Activated T-cell treated with anti-CD3 and anti-CD28 coated beads, Interleukin-2, amount 50 U/mL, for 72 hours (primary cell): ENCODE results near the gene BTBD17. TPM values are rescaled to one million over a fixed set of nuclear protein-coding genes. Genes with fewer than 3 reads are reported as not detected.
A peak's percentile ranks its signal among the peaks of the same experiment; 100 is the strongest.

ENCODE experiments used
- ATAC-seq, 2 donors: fragments of 150-1000 bp; cut with Tn5 transposase; replicated peaks in 1 of 2; 2 replicates each; pipeline ENCODE4 v1.10.0; 2021; ENCODE audit warnings: moderate library complexity in 2 of 2, mild to moderate bottlenecking in 1 of 2
- DNase-seq, 2 donors: peaks; one replicate each; pipeline ENCODE4 v3.0.0; 2021 to 2022; ENCODE audit warnings: mixed read lengths in 1 of 2
- H3K27ac Mint-ChIP-seq: one replicate; pipeline ENCODE4 v1.8.0; 2022; ENCODE audit warnings: mild to moderate bottlenecking, moderate library complexity, mixed read lengths
- H3K27me3 Mint-ChIP-seq: one replicate; pipeline ENCODE4 v1.8.0; 2022; ENCODE audit warnings: low read depth, mixed read lengths
- H3K36me3 Mint-ChIP-seq, 2 donors: one replicate each; pipeline ENCODE4 v1.8.0; 2022; ENCODE audit warnings: mixed read lengths in 2 of 2, mild to moderate bottlenecking in 1 of 2; ENCODE audit not compliant: insufficient read depth in 2 of 2
- H3K4me1 Mint-ChIP-seq: one replicate; pipeline ENCODE4 v1.8.0; 2022; ENCODE audit warnings: low read depth, mixed read lengths
- H3K4me3 Mint-ChIP-seq, 2 donors: one replicate each; pipeline ENCODE4 v1.8.0; 2022; ENCODE audit warnings: mild to moderate bottlenecking in 2 of 2, mixed read lengths in 2 of 2, moderate library complexity in 2 of 2
- H3K9me3 Mint-ChIP-seq, 2 donors: one replicate each; pipeline ENCODE4 v1.8.0; 2022; ENCODE audit warnings: mixed read lengths in 2 of 2
- total RNA-seq, 2 donors: library from RNA; stranded (reverse); gene quantifications; one replicate each; pipeline ENCODE4 v1.2.3, GENCODE V29; 2022

The BTBD17 gene
- total RNA-seq, 2 donors from 2014 or later, result not detected

DNA sequence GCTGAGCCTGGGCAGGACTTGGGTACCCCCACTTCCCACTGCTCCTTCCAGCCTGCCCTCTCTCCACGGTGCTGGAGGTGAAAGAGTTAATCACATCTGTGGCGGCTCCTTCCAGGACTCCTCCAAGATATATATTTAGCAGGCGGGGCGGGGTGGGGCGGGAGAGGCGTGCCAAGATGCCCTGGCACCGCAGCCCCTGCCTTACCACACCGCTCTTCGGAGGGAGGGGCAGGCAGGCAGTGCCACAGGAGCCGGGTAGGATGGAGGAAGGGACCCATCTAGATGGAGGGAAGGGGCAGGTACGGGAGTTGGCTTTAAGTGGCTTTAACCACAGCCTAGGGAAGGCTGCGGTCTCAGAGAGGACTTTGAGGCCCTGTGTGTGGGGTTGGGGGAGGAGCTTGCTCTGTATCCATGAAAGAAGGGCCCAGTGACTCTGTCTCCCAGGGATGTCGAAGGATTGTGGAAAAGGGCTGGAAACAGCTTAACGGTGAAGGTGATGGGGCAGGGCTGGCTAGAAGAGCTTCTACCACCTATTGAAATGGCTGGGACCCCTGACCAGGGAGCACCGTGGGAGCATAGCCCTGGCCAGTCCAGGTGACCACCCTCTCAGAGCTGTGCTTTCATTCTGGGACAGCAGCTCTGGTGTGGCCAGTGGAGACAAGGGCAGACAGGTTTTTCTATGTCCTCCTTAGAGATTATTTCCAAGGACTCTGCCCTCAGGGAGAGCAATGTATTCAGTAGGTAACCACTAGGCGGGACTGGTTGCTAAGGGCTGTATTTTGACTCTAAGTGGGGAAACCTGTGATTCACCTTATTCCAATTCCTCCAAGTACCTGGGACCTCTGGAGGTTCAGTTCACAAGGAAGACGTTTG, 18.7 kb upstream of the BTBD17 start:
- H3K36me3 Mint-ChIP-seq, result no peaks in the 10 kb centered on the region
- DNase-seq (no peak), ATAC-seq (no peak)
- no peak overlapping the region for H3K4me3 Mint-ChIP-seq
- no peaks in the 10 kb centered on the region for H3K27me3 Mint-ChIP-seq
- H3K4me1 Mint-ChIP-seq, result no peaks in the 10 kb centered on the region
- H3K9me3 Mint-ChIP-seq, result no peaks in the 10 kb centered on the region
- no peak overlapping the region for H3K27ac Mint-ChIP-seq

GRCh38 chr17:74379495-74380085, 17.9 kb upstream of the BTBD17 start:
- no peaks in the 10 kb centered on the region for H3K36me3 Mint-ChIP-seq
- no peaks in the 10 kb centered on the region for H3K27me3 Mint-ChIP-seq
- H3K27ac Mint-ChIP-seq, result no peak overlapping the region
- no peak overlapping the region for H3K4me3 Mint-ChIP-seq
- ATAC-seq (peak; percentile 94 to 95), DNase-seq (peak; percentile 92 to 94)
- H3K4me1 Mint-ChIP-seq, result no peaks in the 10 kb centered on the region
- no peaks in the 10 kb centered on the region for H3K9me3 Mint-ChIP-seq

DNA sequence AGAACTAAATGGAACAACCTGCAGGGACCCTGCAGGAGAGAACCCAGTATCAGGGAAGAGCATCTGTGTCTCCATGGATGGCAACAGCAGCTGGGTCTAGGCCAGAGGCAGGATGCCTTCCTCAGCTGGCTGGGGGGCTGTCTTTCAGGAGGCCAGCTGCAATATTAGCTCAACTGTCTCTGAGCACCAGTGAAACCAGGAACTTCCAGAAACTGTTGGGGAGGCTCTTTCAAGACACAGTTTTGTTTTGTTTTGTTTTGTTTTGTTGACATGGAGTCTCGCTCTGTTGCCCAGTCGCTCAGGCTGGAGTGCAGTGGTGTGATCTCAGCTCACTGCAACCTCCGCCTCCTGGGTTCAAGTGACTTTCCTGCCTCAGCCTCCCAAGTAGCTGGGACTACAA, 13.2 kb upstream of the BTBD17 start:
- H3K27ac Mint-ChIP-seq, result no peak overlapping the region
- DNase-seq (no peak), ATAC-seq (no peak)
- no peaks in the 10 kb centered on the region for H3K4me1 Mint-ChIP-seq
- H3K9me3 Mint-ChIP-seq, result no peaks in the 10 kb centered on the region
- no peaks in the 10 kb centered on the region for H3K36me3 Mint-ChIP-seq
- H3K27me3 Mint-ChIP-seq, result no peaks in the 10 kb centered on the region
- H3K4me3 Mint-ChIP-seq, result no peak overlapping the region

GRCh38 chr17:74373838-74374606, 12.4 kb upstream of the BTBD17 start:
- H3K4me3 Mint-ChIP-seq, result no peak overlapping the region
- no peak overlapping the region for H3K27ac Mint-ChIP-seq
- DNase-seq (no peak), ATAC-seq (no peak)
- peaks cover 5% of the 10 kb centered on the region for H3K27me3 Mint-ChIP-seq
- H3K4me1 Mint-ChIP-seq, result peaks cover 7% of the 10 kb centered on the region
- H3K9me3 Mint-ChIP-seq, result no peaks in the 10 kb centered on the region
- no peaks in the 10 kb centered on the region for H3K36me3 Mint-ChIP-seq

- Mint-ChIP-seq H3K4me3 (no peak overlapping the region), H3K27me3 (peaks cover 7% of the 10 kb centered on the region), H3K4me1 (peaks cover 14% of the 10 kb centered on the region), H3K9me3 (no peaks in the 10 kb centered on the region), H3K36me3 (no peaks in the 10 kb centered on the region), H3K27ac (no peak overlapping the region)
- no peak for ATAC-seq
- DNase-seq, result no peak
These were observed 10.8 kb upstream of the BTBD17 start for GRCh38 chr17:74372426-74372825.

GRCh38 chr17:74371653-74372147, 10.0 kb upstream of the BTBD17 start:
- H3K9me3 Mint-ChIP-seq, result no peaks in the 10 kb centered on the region
- ATAC-seq, result no peak

GRCh38 chr17:74369665-74370490, 8.2 kb upstream of the BTBD17 start:
- Mint-ChIP-seq H3K9me3 (no peaks in the 10 kb centered on the region), H3K36me3 (no peaks in the 10 kb centered on the region), H3K27ac (no peak overlapping the region), H3K4me3 (no peak overlapping the region), H3K27me3 (peaks cover 7% of the 10 kb centered on the region), H3K4me1 (peaks cover 14% of the 10 kb centered on the region)
- DNase-seq (no peak), ATAC-seq (no peak)

More at GRCh38 chr17:74371653-74372147, 10.0 kb upstream of the BTBD17 start:
- Mint-ChIP-seq H3K4me1 (peaks cover 14% of the 10 kb centered on the region), H3K27ac (no peak overlapping the region), H3K27me3 (peaks cover 7% of the 10 kb centered on the region), H3K4me3 (no peak overlapping the region), H3K36me3 (no peaks in the 10 kb centered on the region)
- DNase-seq, result no peak

- H3K27ac Mint-ChIP-seq, result no peak overlapping the region
- peak overlapping the region; percentile 54 to 57 for H3K4me3 Mint-ChIP-seq
- H3K4me1 Mint-ChIP-seq, result peaks cover 14% of the 10 kb centered on the region
- H3K9me3 Mint-ChIP-seq, result no peaks in the 10 kb centered on the region
- ATAC-seq (peak; percentile 63 to 67), DNase-seq (peak; percentile 45 to 54)
- H3K36me3 Mint-ChIP-seq, result no peaks in the 10 kb centered on the region
- H3K27me3 Mint-ChIP-seq, result peaks cover 7% of the 10 kb centered on the region
These were observed 7.6 kb upstream of the BTBD17 start for GRCh38 chr17:74369221-74369620.

GRCh38 chr17:74368341-74369081, 6.8 kb upstream of the BTBD17 start:
- peak; percentile 61 to 80 for DNase-seq
- no peaks in the 10 kb centered on the region for H3K9me3 Mint-ChIP-seq
- peak overlapping the region; percentile 54 to 57 for H3K4me3 Mint-ChIP-seq
- peak; percentile 65 to 73 for ATAC-seq
- no peaks in the 10 kb centered on the region for H3K36me3 Mint-ChIP-seq
- peaks cover 14% of the 10 kb centered on the region for H3K4me1 Mint-ChIP-seq
- peaks cover 7% of the 10 kb centered on the region for H3K27me3 Mint-ChIP-seq
- H3K27ac Mint-ChIP-seq, result no peak overlapping the region

- Mint-ChIP-seq H3K4me3 (no peak within 1 kb of the TSS), H3K9me3 (no peaks in the 10 kb centered on the region), H3K27ac (no peak within 1 kb of the TSS), H3K4me1 (peaks cover 14% of the 10 kb centered on the region), H3K27me3 (peaks cover 9% of the 10 kb centered on the region), H3K36me3 (no peaks in the 10 kb centered on the region)
- no peak for DNase-seq
- no peak for ATAC-seq
These were observed 5.5 kb upstream of the BTBD17 start, which contains the start of gene GPR142 for GRCh38 chr17:74367206-74367605. Gene GPR142, plus strand, starts transcription at chr17:74367506. Its CDS starts 2,035 bp downstream, at chr17:74369541.

DNA sequence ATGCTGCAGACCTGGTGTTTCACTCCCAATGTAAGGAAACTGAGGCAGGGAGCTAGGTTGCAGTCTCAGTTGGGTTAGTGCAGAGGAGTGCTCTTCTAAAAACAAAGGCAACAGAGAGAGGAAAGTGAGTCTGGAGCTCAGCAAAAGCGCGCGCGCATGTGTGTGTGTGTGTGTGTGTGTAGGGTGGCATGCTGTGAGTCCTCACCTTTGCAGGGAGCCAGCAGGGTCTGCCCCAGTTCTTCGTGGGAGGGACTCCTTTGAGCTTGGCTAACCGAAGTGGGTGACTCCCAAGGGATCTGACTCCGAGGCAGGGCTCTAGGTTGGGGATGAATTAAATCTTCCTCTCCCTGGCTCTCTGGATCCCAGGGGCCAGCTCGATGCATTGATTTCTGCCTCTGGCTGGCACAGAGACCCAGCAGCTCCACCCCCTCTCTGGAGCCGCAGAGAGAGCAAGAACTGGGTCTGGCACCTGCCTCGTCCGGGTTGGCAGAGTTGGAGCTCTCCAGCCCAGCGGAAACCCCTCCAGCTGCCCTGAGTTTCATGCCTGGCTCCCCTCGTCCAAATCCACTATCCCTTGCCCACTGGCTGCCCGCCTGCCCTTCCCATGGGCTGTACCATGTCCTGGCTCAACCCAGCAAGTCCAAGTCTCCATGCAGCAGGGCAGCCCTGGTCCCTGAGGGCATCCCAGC, 1.3 kb upstream of the BTBD17 start:
- Mint-ChIP-seq H3K4me1 (peaks cover under 1% of the 10 kb centered on the region), H3K27me3 (peaks cover 19% of the 10 kb centered on the region), H3K36me3 (no peaks in the 10 kb centered on the region), H3K9me3 (no peaks in the 10 kb centered on the region), H3K4me3 (no peak overlapping the region), H3K27ac (no peak overlapping the region)
- no peak for ATAC-seq
- no peak for DNase-seq
